Inflammatory macrophage treated with lipopolysaccharide for 4 hours (primary cell): ENCODE results near the gene OR5D18.
"Not testable (repeated sequence)": the region's sequence is repeated elsewhere in the genome, so short reads cannot be mapped to it uniquely, and the experiment has no call there.

ENCODE experiments used
- DNase-seq: peaks from one replicate; pipeline ENCODE4 v3.0.0-alpha.2; 2020

Gene OR5D18

GRCh38 chr11:55819330-55819729, at the start of gene OR5D18:
TSS of gene OR5D18 (plus strand) at chr11:55819630. CDS start at chr11:55819630, 0 bp downstream.
- no peak for DNase-seq

DNA sequence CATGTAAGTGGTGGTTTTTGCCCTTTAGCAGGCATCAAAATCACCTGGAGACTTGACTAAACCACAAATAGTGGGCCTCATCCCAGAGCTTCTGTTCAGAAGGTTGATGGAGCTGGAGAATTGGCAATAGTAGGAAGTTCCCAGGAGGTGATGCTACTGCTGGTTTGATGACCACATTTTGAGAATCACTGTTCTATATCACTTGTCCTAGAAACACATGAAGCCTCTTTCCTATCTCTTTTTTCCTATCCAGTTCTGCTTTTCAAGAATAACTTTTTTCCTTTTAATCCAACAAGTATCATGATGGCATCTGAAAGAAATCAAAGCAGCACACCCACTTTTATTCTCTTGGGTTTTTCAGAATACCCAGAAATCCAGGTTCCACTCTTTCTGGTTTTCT, 46.3 kb upstream of the OR5D18 start, which contains the start of gene OR5D13:
OR5D13 (plus strand) TSS at position 301 of the 400 bp plus-strand sequence; CDS start at position 301, 0 bp downstream.
- DNase-seq = no peak

DNA sequence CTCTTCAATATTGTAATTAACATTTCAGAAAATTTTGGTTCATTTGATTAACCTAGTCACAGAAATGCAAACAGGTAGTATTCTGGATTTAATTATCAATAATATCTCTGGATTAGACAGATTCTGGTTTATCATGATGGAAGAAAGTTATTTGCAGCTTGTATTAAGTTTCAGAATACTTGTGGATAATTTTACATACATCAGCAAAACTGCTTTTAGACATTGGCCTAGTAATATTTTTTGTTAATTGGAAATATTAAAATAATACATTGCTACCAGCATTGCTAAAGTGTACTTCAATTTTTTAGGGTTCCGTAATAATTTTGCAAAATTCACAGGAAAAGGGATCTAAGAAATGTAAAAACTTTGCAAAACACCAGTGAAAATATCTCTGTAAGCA, 27.8 kb upstream of the OR5D18 start:
- no peak for DNase-seq

GRCh38 chr11:55793321-55793720, 26.1 kb upstream of the OR5D18 start:
- DNase-seq = no peak

GRCh38 chr11:55795256-55795655, 24.2 kb upstream of the OR5D18 start, which contains the start of gene OR5D14:
TSS of gene OR5D14 (plus strand) at chr11:55795556. CDS start at chr11:55795556, 0 bp downstream.
- no peak for DNase-seq

- DNase-seq = no peak
Observed at GRCh38 chr11:55806248-55806647, 13.2 kb upstream of the OR5D18 start.

- DNase-seq = no peak
Observed at GRCh38 chr11:55811067-55811466, 8.4 kb upstream of the OR5D18 start, which contains the start of gene OR5L1. TSS of gene OR5L1 (plus strand) at chr11:55811367. CDS start at chr11:55811467, 100 bp downstream.

- DNase-seq = no peak
Observed at GRCh38 chr11:55826919-55827318, 7.5 kb downstream of the OR5D18 start, which contains the start of gene OR5L2. TSS of gene OR5L2 (plus strand) at chr11:55827219. CDS start at chr11:55827219, 0 bp downstream.

DNA sequence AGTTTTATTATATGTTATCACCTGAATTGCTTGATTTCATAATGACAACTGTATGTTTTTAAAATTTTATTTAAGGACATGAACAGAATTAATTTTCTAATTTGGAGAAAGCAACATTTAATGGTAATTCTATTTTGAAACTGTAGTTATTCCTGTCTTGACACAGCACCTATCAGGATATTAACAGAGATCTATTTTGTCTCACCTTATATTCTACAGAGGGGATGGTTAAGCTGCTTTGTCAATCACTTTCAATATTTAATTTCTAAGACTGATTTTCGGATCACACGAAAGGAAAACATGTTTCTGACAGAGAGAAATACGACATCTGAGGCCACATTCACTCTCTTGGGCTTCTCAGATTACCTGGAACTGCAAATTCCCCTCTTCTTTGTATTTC, 19.0 kb downstream of the OR5D18 start, which contains the start of gene OR5D16:
OR5D16 (plus strand) TSS at position 301 of the 400 bp plus-strand sequence; CDS start at position 301, 0 bp downstream.
- DNase-seq = no peak

GRCh38 chr11:55847453-55847852, 28.0 kb downstream of the OR5D18 start:
- no peak for DNase-seq

DNA sequence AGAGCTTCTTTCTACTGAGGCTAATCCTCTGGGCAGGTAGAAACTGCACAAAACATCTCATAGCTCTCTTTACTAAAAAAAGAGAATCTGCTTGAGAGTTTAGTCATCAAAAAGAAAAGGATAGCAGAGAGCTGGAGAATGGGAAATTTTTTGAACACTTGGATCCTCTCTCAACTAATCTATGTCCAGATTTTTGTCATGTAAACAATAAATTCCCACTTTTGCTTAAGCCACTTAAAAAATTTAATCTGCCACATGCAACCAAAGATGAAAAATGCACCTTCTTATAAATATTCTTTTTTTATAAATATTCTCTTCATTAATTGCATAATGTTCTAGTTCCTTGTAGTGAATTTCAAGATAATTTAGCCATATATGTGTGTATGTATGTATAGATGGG, 29.6 kb downstream of the OR5D18 start:
- no peak for DNase-seq

GRCh38 chr11:55852141-55852540, 32.7 kb downstream of the OR5D18 start:
- DNase-seq = no peak

DNA sequence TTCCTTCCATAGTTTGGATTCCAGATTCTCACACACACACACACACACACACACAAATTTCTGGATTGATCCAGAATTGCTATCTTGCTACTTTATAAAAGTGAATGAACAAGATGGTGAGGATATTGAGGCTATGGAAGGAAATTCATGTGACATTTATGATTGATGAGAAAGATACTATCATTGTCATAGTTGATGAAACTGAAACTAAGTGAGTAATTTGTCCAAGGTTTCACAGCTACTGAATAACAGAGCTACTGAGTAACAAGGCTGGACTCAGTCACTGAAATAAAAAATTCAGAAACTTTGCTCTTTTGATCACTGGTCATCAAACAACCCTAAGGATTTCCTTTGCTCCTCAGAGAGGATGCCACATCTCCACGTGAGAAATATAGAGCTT, 35.3 kb downstream of the OR5D18 start:
- DNase-seq = no peak

DNA sequence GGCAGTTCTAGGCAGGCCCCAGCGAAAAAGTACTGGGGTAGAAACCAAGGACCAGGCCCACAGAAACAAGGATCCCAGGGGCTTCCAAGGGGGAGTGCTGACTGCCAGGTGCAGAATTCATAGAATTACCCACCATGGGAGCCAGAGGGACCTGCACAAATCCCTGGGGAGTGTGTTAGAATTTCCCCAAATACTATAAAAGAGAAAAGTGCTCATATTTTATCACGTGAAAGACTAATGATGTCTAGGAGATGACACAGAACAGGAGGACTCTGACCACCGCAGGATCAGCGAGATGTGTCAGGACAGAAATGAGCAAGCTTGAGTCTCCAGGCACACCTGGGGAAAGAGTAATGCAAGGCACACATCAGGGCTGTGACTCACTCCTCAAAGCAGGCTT, 47.9 kb downstream of the OR5D18 start:
- not testable (repeated sequence) for DNase-seq
